ENCODE data around the gene CHST6. TPM values are rescaled to one million over a fixed set of nuclear protein-coding genes. Genes with fewer than 3 reads are reported as not detected.
A peak's percentile ranks its signal among the peaks of the same experiment; 100 is the strongest.
"Not testable (repeated sequence)": the region's sequence is repeated elsewhere in the genome, so short reads cannot be mapped to it uniquely, and the experiment has no call there.

The CHST6 gene
- total RNA-seq, 2 donors from 2014 or later = 2.8 to 3.5 TPM

DNA sequence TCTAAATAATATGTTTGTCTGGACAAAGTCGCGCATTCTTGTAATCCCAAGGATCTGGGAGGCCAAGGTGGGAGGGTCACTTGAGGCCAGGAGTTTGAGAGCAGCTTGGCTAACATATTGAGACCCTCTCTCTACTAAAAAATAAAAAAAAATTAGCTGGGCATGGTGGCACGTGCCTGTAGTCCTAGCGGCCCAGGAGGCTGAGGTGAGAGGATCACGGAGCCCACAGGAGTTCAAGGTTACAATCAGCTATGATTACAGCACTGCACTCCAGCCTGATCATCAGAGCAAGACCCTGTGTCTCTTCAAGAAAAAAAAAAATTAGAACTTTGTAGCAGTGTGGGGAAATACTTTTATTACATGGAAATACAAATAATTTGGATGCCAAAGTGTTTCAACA is 6.1 kb upstream of the CHST6 start:
- Histone ChIP-seq H3K27me3 (no peaks in the 10 kb centered on the region), H3K4me1 (peaks cover 0 to 18% of the 10 kb centered on the region in 2 donors)
- no peak for TF ChIP-seq CTCF (IDR thresholded peaks at IDR 0.05)

DNA sequence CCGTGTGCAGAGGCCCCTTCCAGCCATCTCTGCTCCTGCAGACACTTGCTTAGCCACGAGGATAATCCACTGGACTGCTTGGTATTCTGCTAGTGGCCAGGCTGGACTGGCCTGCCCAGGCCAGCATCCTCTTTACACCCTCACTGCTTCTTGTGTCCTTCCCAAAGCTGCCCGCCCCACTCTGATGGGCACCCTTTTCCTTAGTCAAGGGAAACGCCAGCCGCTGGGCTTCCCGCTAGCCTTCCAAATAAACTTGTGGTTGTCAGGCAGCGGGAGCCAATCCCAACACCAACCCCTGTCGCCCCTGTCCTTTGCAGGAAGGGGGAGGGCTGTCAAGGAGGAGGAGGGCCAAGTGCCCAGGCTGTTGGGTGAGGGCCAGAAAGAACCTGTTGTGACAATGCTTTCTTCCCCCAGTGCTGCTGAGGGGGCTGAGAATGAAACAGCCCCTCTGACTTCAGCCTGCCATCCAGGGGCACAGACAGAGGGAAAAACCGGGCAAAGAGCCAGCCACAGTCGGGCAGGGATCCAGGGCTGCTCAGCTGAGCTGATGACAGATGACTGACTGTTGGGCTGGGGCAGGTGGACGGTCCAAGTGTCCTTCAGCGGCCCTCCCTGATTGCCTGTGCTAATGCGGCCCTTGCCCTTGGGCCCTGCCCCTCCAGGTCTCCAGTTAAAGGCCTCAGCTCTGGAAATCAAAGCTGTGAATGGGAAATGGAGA is 3.5 kb upstream of the CHST6 start:
- H3K27me3 ChIP-seq, H3K4me3 ChIP-seq, H3K36me3 ChIP-seq, H3K9me3 ChIP-seq: not testable (repeated sequence)
- DNase-seq (ENCODE audit: low spot score) = peak; percentile 62
- H3K27ac ChIP-seq = peak overlapping the region; percentile 55 to 79
- peaks cover 0 to 29% of the 10 kb centered on the region in 2 donors for H3K4me1 ChIP-seq

More for the DNA sequence above, 6.1 kb upstream of the CHST6 start:
- Histone ChIP-seq H3K27ac (peak overlapping the region in 1 of 2 donors; percentile 64), H3K9me3 (no peaks in the 10 kb centered on the region), H3K4me3 (no peak overlapping the region), H3K36me3 (no peaks in the 10 kb centered on the region)
- no peak for DNase-seq (ENCODE audit: low spot score)

- Histone ChIP-seq H3K27me3 (no peaks in the 10 kb centered on the region), H3K4me3 (no peak overlapping the region), H3K4me1 (peaks cover 0 to 29% of the 10 kb centered on the region in 2 donors), H3K27ac (no peak overlapping the region), H3K36me3 (no peaks in the 10 kb centered on the region), H3K9me3 (no peaks in the 10 kb centered on the region)
- no peak for TF ChIP-seq CTCF (IDR thresholded peaks at IDR 0.05)
- DNase-seq (ENCODE audit: low spot score) = no peak
These were observed 2.3 kb upstream of the CHST6 start for GRCh38 chr16:75497558-75497957.

DNA sequence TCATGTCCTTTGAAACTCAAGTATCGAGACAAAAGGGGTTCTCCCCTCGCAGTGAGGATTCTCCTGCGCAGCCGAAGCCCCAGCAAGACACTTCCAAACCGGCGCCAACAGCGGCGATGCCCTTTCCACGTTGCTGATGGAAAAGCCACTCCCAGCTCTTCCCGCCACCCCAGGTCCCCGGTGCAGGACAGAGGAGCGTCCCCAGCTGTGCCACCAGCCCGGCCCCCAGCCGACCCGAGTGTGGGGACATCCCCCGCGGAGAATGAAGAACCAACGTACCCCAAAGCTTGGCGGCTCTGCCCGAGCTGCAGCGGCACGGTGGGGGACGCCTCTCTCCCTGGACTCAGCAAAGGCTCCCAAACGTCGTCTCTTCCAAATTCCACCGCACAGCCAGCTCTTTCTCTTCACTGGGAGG is 573 bp downstream of the CHST6 start:
- H3K27ac ChIP-seq = peak overlapping the region; percentile 57 to 65
- no peak for DNase-seq (ENCODE audit: low spot score)
- no peaks in the 10 kb centered on the region for H3K9me3 ChIP-seq
- TF ChIP-seq CTCF (IDR thresholded peaks at IDR 0.05) = no peak
- no peaks in the 10 kb centered on the region for H3K27me3 ChIP-seq
- H3K4me1 ChIP-seq = peaks cover 0 to 30% of the 10 kb centered on the region in 2 donors
- no peaks in the 10 kb centered on the region for H3K36me3 ChIP-seq
- peak overlapping the region; percentile 43 to 56 for H3K4me3 ChIP-seq

GRCh38 chr16:75494184-75494583 is 1.1 kb downstream of the CHST6 start:
- H3K27ac ChIP-seq = no peak overlapping the region
- peak overlapping the region; percentile 43 to 56 for H3K4me3 ChIP-seq
- no peaks in the 10 kb centered on the region for H3K36me3 ChIP-seq

GRCh38 chr16:75491876-75492275 is 3.4 kb downstream of the CHST6 start:
- Histone ChIP-seq H3K27ac (no peak overlapping the region), H3K9me3 (no peaks in the 10 kb centered on the region), H3K4me1 (peaks cover 0 to 21% of the 10 kb centered on the region in 2 donors), H3K4me3 (no peak overlapping the region), H3K36me3 (no peaks in the 10 kb centered on the region), H3K27me3 (no peaks in the 10 kb centered on the region)
- TF ChIP-seq CTCF (IDR thresholded peaks at IDR 0.05) = no peak
- no peak for DNase-seq (ENCODE audit: low spot score)

More at GRCh38 chr16:75494184-75494583, 1.1 kb downstream of the CHST6 start:
- Histone ChIP-seq H3K9me3 (no peaks in the 10 kb centered on the region), H3K27me3 (no peaks in the 10 kb centered on the region), H3K4me1 (peaks cover 0 to 26% of the 10 kb centered on the region in 2 donors)
- no peak for TF ChIP-seq CTCF (IDR thresholded peaks at IDR 0.05)
- DNase-seq (ENCODE audit: low spot score) = no peak
